GM23338 (cell line): ENCODE results near the gene HSDL2.

Experiments
- CREB1 ChIP-seq: fragments of 250-450 bp; sonication (Bioruptor Pico); IDR thresholded peaks from 2 replicates; pipeline ENCODE4 v1.5.0; 2020; ENCODE audit warnings: low read depth, mild to moderate bottlenecking, moderate library complexity
- CTCF ChIP-seq, 2 experiments: fragments of 200-600 bp in 1 of 2; sonication (generic) in 1 of 2; conservative IDR thresholded peaks; 2 replicates each; pipeline versions ENCODE4 v1.5.1 to v1.6.1; 2016 to 2017; ENCODE audit warnings: antibody characterized with exemption in 2 of 2, low read depth in 2 of 2, mild to moderate bottlenecking in 2 of 2, moderate library complexity in 1 of 2
- EZH2 ChIP-seq: fragments of 200-600 bp; sonication (generic); IDR thresholded peaks from one replicate; pipeline ENCODE4 v1.8.0; 2017; ENCODE audit warnings: antibody characterized with exemption, mild to moderate bottlenecking, low read depth; ENCODE audit not compliant: unreplicated experiment
- EZH2phosphoT487 ChIP-seq: fragments of 200-600 bp; sonication (generic); IDR thresholded peaks from one replicate; pipeline ENCODE4 v1.8.1; 2018; ENCODE audit warnings: antibody characterized with exemption; ENCODE audit not compliant: unreplicated experiment
- JUNB ChIP-seq: IDR thresholded peaks from one replicate; pipeline ENCODE4 v1.6.1; 2016; ENCODE audit warnings: antibody characterized with exemption; ENCODE audit not compliant: unreplicated experiment
- NANOG ChIP-seq: IDR thresholded peaks from 2 replicates; pipeline ENCODE4 v1.6.1; 2016; ENCODE audit warnings: antibody characterized with exemption, borderline replicate concordance
- POLR2AphosphoS5 ChIP-seq: IDR thresholded peaks from 2 replicates; pipeline ENCODE4 v1.6.1; 2016; ENCODE audit warnings: antibody characterized with exemption, low read depth
- STAT1 ChIP-seq: IDR thresholded peaks from one replicate; pipeline ENCODE4 v1.6.1; 2016; ENCODE audit warnings: antibody characterized with exemption; ENCODE audit not compliant: unreplicated experiment
- ZNF114 ChIP-seq: fragments of 250-450 bp; sonication (Bioruptor Pico); IDR thresholded peaks from 2 replicates; pipeline ENCODE4 v1.5.0; 2020; ENCODE audit warnings: mild to moderate bottlenecking, moderate library complexity
- TF ChIP-seq, protein P1 (sequence below): IDR thresholded peaks from one replicate; pipeline ENCODE4 v1.6.1; 2018; ENCODE audit warnings: antibody characterized with exemption; ENCODE audit not compliant: unreplicated experiment
- TF ChIP-seq, protein P2 (sequence below): IDR thresholded peaks from 2 replicates; pipeline ENCODE4 v1.6.1; 2016; ENCODE audit warnings: antibody characterized with exemption

DNA sequence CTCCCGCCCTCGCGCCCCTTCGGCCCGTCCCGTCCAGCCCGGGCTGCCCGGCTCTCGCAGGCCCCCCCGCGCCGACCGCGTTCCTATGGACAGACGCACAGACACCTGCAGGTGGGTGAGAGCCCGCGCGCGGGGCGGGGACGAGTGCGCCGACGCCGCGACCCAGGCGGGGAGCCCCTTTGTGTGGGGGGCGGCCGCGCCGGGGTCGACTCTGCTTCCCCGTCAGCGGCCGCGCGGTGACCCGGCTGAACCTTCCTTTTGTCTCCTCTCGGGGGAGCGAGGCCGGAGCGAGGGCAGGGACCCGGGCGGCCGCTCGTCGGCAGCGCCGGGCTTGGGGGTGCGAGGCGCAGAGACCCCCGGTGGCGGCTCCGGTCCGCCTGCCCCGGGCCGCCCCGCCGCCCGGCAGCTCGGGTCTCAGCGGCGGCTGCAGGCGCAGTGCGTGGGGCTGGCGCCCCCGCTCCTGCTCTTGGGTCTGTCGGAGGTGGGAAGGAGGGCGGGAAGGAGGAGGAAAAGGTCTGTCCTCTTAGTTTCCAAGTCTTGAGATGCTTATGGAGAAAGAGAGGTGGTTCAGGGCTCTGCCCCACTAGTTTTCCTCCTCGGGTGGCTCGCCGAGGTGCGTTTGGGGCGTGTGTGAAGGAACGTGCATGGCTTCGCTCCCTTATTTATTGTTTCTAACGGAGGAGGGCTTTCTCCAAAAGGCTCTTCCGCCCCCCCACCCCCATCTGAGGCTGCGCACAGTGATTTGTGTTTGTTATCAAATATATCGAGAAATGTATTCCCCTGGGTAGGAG is 107.3 kb downstream of the HSDL2 start:
- TF ChIP-seq POLR2AphosphoS5 (no peak), CTCF (conservative IDR thresholded peaks at IDR 0.05; ENCODE audit: low read depth in 2 of 2) (no peak), ZNF114 (CRISPR knock-in tag) (no peak), EZH2 (no peak), EZH2phosphoT487 (no peak), STAT1 (no peak), CREB1 (CRISPR knock-in tag) (peak; percentile 45; the same call in 1 of the 2 replicates), JUNB (no peak), NANOG (no peak)
- TF ChIP-seq, protein P1, sequence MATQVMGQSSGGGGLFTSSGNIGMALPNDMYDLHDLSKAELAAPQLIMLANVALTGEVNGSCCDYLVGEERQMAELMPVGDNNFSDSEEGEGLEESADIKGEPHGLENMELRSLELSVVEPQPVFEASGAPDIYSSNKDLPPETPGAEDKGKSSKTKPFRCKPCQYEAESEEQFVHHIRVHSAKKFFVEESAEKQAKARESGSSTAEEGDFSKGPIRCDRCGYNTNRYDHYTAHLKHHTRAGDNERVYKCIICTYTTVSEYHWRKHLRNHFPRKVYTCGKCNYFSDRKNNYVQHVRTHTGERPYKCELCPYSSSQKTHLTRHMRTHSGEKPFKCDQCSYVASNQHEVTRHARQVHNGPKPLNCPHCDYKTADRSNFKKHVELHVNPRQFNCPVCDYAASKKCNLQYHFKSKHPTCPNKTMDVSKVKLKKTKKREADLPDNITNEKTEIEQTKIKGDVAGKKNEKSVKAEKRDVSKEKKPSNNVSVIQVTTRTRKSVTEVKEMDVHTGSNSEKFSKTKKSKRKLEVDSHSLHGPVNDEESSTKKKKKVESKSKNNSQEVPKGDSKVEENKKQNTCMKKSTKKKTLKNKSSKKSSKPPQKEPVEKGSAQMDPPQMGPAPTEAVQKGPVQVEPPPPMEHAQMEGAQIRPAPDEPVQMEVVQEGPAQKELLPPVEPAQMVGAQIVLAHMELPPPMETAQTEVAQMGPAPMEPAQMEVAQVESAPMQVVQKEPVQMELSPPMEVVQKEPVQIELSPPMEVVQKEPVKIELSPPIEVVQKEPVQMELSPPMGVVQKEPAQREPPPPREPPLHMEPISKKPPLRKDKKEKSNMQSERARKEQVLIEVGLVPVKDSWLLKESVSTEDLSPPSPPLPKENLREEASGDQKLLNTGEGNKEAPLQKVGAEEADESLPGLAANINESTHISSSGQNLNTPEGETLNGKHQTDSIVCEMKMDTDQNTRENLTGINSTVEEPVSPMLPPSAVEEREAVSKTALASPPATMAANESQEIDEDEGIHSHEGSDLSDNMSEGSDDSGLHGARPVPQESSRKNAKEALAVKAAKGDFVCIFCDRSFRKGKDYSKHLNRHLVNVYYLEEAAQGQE, result no peak
- TF ChIP-seq, protein P2, sequence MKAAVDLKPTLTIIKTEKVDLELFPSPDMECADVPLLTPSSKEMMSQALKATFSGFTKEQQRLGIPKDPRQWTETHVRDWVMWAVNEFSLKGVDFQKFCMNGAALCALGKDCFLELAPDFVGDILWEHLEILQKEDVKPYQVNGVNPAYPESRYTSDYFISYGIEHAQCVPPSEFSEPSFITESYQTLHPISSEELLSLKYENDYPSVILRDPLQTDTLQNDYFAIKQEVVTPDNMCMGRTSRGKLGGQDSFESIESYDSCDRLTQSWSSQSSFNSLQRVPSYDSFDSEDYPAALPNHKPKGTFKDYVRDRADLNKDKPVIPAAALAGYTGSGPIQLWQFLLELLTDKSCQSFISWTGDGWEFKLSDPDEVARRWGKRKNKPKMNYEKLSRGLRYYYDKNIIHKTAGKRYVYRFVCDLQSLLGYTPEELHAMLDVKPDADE, result no peak
